T-helper 9 cell (primary cell): Measurements from ENCODE around the gene NKG7.

Experiments used
- DNase-seq: peaks from one replicate; pipeline ENCODE4 v3.0.0-alpha.2; 2020

The NKG7 gene

DNA sequence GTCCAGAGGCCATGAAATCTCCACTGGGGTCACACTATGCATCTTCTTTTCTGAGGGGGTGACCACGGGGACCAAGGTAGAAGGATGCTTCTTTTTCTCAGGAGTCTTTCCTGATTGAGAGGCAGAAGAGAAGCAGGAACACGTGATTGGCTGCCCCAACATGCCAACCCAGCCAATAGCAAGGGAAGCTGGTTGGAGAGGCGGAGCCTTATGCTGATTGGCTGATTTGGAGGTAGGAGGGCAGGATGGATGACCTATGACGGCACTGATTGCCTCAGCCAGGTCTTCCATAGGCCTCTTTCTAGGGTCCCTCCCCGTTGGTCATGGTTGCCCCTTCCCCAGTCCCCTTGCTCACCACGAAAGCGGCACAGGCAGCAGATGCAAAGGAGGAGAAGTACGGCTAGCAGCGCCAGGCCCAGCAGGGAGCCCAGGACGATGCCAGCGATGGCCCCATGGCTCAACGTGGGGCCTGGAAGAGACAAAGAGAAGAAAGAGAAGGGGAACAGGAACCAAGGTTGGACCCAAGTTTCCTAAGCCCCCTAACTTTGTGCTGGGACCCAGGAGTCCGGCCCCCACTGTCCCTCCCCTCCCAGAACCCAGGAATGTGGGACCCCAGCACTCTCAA, 38.5 kb downstream of the NKG7 start:
- DNase-seq, result no peak

DNA sequence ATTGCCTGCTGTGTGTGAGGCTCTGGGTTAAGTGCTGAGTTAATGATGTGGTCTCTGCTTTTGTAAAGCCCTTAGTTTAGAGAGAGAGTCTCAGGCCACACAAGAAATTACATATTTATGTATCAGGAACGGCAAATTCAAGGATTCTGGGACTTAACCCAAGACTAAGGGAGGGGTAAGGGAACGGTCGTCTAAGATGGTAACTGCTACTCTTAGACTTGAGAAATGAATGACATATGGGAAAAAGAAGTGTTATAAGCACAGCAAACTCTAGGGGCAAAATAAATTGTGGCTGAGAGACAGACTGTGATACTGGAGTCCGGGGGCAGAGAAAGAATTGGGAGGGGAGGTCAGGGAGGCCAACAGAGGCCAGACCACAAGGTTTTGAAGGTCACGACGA, 40.7 kb downstream of the NKG7 start:
- DNase-seq, result no peak

DNA sequence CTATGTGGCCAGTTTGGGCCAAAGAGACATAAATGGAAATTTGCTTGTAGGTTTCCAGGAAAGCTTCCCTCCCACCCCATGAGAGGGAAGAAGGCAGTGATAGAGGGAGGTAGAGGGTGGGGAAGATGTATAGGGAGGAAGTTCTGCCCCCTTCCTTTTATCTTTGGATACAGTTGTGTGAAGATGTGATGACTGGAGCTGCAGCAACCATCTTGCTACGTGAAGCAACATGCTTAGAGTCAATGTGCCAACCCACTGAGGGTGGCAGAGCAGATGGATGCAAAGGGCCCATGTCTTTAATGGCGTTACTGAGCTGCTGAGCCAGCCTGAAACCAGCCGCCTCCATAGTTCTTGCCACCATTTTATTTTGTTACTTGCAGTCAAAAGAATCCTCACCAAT, 41.3 kb downstream of the NKG7 start:
- no peak for DNase-seq

DNA sequence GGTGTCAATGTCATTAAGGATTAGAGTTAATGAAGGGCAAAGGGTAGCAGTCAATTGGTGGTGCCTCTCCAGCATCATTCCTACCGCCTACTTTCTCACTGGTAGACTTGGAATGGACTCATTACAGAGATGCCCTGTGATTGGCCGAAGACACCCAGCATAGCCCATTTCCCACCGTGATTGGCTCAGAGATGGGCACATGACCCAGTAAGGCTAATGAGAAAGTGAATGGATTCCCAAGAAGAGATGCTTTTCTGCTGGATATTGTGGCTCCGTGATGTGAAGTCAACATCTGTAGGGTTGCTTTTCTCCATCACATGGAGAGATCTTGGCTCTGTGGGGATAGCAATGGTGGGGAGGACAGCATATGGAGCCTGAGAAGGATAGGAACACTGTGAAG, 42.1 kb downstream of the NKG7 start:
- no peak for DNase-seq

DNA sequence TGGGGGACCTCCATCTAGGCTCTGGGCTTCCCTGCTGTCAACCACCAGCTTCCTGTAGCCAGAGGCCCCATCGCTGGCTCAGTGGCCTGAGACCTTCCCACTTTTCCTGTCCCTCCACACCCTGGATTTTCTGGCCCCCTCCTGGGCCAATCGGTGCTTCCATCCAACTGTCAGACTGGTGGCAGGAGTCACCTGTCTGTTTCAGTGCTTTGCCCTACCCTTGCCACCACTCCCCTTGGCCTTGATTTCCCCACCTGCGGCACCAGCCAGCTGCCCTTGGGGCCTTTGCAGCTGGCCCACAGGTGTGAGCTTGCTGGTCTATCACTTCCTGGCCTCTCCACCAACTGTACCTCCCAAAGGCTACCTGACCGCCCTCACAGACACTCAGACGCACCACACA, 43.0 kb downstream of the NKG7 start:
- no peak for DNase-seq

DNA sequence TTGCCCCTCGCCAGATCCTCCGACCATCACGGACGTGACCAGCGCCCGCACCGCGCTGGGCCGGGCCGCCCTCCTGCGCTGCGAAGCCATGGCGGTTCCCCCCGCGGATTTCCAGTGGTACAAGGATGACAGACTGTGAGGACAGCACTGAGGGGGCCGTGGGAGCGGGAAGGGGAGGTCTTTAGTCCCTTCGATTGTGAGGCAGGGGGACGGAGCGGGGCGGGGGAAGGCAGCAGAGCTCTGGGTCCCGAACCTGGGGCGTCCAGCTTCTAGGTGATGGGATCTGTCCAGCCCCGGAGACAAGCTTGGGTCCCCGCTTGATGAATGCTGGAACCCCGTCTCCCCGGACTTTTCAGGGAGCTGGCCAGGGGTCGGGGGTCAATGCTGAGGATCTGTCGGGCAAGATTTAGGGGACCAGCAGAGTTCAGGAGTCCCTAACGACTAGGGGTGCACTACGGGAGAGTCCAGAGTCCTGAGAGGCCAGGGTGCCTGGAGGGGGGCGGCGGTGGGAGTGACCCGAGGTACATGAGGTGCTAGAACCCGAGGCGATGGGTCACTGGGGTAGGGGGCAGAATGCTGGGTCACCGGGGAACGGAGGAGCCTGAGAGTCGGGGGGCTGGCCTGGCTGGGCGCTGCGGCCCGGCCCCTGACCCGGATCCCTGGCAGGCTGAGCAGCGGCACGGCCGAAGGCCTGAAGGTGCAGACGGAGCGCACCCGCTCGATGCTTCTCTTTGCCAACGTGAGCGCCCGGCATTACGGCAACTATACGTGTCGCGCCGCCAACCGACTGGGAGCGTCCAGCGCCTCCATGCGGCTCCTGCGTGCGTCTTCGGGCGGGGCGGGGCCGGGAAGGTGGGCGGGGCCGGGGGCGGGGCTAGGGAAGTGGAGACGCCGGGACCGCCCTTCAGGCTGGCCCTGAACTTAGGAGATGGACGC, 45.1 kb downstream of the NKG7 start:
- DNase-seq, result peak; percentile 44

DNA sequence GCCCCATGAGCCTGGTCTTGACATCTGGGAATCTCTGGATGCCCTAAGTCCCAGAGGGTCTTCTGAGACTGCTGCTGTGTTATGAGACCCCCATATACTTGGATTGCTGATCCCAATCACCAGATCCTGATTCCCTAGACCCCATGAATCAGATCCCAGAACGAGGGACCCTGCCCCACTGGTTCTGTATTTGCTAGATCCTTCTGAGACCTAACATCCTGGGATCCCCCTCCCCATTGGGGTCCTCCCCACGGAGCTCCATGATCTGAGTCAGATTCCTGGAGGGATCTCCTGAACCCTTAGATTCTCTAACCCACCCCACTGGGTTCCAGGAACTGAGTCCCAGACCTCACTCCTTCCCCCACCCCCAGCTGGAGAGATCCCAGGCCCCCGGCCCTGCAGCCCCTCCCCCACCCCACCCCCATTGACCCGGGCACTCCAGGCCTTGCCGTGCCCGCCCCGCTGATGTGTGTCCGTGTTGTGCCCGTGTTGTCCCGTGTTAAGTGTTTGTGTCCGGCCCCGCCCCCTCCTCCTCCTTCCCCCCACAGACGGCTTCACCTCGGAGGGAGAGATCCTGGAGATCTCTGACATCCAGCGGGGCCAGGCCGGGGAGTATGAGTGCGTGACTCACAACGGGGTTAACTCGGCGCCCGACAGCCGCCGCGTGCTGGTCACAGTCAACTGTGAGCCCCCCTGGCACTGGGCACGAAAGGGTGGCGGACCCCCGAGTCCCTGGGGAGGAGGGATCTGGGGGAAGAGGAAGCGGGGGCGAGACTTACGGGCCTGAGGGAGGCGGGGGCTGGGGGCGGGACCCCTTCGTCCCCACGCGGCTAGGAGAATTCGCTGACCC, 46.0 kb downstream of the NKG7 start:
- DNase-seq, result no peak

DNA sequence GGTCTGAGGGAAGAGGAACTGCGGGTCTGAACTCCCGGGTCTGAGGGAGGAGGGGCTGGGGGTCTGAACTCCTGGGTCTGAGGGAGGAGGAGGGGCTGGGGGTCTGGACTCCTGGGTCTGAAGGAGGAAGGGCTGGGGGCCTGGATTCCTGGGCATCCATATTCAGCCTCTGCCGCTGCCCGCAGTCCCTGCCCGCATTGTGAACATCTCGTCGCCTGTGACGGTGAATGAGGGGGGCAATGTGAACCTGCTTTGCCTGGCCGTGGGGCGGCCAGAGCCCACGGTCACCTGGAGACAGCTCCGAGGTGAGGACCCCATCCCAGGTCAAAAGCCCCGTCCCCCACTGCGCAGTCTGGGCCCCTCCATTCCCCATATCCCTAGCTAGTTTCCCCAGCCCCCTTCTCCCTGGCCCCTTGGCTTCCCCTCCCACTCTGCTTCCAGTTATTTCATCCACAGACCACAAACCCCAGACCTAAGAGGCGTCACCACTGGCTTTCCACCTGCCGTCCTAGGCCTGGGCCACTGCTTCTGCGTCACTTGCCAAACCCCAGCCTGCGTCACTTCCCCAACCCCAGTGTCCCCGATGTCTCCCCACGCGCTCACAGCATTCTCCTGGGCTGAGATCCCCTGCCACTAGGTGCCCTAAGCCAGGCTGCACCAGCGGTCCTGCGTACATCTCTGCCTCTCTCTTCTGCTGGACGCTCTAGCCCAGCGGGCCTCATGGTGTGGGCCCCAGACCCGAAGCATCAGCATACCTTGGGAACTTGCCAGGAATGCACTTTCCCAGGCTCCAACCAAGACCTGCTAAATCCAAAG, 47.1 kb downstream of the NKG7 start:
- DNase-seq, result no peak

DNA sequence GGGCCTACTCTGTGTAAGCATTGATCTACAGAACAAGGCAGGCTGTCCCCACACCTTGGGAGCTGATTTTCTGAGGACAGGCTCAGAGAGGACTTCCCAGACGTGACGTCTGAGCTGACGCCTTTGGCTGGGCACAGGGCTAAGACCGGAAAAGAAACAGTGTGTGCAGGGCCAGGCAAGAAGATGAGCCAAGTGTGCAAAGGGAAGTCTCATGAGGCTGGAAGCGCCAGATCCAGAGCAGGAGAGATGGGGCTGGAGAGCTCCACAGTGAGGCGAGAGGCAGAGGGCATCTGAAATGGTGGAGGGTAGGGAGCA, 48.3 kb downstream of the NKG7 start:
- no peak for DNase-seq

DNA sequence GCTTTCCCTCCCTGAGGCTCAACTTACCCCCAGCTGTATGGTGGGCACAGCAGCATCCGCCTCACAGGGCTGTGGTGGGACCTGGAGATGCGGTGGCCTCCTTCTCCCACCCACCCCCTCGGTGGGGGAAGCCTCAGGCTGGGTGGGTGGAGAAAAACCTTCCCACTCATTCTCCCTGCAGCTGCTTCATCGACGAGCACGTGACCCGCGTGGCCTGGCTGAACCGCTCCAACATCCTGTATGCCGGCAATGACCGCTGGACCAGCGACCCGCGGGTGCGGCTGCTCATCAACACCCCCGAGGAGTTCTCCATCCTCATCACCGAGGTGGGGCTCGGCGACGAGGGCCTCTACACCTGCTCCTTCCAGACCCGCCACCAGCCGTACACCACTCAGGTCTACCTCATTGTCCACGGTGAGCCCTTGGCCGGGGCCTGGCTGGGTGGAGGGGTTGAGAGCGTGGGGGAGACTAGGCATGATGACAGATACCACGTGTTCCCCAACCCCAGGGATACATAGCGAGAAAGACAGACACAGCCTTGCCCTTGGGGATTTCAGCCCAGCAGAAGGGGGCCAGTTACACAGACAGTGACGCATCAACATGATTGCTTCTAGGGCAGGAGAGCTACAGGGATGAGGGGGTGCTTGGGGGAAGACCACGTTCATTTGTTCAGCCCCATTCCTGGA, 48.8 kb downstream of the NKG7 start:
- DNase-seq, result no peak

DNA sequence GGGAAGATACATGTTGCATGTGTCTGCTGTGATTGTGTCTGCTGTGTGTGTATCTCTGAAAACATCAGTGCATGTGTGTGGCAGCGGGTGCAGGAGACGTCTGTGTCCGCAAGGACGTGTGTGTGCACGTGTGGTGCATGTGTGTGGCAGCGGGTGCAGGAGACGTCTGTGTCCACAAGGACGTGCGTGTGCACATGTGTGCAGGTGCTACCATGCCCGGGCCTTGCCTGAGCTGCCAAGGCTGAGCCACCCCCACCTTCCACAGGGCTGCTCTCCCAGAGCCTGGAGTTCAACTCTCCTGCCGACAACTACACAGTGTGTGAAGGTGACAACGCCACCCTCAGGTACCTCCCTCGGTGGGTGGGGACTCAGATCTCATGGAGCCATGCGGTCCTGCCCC, 50.7 kb downstream of the NKG7 start:
- no peak for DNase-seq
